SHP77 (cell line): ENCODE data around the gene SEL1L.
A peak's percentile ranks its signal among the peaks of the same experiment; 100 is the strongest.
"Not testable (repeated sequence)": the region's sequence is repeated elsewhere in the genome, so short reads cannot be mapped to it uniquely, and the experiment has no call there.

Experiments
- DNase-seq, 2 experiments: peaks; one replicate each; lab custom pipeline; 2025; lab: John Stamatoyannopoulos, UW

SEL1L gene

DNA sequence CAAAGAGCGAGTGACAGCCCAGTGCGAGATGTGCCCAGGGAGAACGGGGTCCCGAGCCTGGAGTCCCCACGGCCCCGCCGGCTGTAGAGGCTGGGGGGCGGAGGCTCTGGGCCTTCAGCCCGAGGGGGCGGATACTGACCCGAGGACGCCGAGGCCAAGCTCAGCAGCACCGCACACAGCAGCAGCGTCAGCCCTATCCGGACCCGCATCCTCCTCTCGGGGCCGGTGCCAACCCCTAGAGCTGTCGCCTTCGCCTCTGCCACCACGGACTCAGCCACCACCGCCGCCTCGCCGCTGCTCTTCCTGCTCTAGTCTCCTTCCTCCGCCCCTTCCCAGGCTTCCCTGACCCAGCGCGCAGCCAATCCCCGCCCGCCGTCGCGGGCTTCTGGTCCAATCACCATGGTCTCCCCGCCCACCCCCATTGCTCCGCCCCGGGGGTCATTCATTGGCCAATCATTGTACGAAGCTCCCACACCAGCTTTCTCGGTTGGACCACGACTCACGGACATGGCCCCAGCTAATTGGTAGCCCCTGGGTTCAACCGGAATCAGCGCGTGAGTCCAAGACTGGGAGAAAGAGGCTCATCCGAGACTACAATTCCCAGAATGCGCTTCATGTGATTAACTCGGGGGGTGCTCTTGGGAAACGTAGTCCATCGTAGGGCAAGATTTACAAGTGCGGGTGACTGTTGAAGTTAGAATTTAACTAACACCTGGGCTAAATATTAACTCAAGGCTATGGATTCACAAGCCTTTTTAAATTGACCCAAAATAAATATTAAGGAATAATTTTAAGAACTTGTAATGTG is at the start of gene SEL1L:
Gene SEL1L, minus strand, starts transcription at position 318 of the 808 bp plus-strand sequence. Its CDS starts 109 bp downstream, at position 209.
- DNase-seq = peak; percentile 99

DNA sequence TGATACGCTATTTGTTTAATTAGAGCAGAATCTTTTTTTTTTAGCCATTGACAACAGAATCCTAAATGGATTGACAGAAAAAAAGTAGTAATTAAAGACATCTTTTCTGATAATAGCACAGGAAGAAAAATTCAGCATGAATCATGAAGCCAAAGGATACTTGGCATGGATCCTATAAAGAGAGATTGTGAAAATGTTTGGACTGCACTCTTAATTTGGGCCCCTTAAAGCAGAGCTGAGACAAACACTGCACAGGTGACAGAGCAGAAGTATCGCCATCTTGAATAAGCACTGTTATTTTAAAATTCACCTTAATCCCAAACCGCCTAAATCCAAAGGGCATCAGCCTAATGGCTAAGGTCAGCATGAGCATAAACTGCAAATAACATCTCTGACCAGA is 48.8 kb upstream of the SEL1L start:
- no peak for DNase-seq

DNA sequence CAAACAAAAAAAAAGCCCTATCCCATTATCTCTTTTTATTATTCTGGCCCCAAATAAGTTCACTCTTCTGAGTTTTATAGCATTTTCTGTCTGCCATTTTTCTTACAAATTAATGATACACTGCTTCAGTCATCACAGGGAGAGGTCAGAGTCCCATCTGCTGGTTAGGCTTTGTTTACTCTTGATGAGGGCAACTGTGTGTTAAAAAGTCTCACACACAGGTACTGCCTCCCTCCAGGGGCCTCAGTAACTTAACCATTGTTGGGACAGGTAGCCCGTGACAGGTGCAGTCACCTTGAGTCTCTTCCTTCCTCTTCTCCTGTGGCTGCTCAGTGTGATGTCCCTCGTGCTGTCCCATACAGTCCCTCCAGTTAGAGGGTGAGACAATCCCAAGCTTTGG is 45.5 kb upstream of the SEL1L start:
- no peak for DNase-seq

DNA sequence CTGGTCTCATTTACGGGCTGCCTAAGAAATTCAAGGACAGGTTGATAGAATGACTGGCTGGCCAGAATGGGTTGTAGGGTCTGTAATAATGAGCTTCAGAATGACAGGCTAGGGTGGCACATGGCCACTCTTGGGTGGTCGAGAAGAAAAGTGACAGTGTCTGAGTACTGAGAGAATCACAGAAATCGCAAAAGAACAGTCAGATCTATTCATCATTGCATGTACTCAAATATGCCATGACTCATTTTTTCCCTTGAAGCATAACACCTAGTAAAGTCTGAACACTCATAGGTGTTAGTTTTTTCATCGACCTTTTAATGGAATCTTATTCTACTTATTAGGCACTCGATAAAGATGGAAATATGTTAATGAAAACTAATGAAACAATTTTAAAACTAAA is 37.8 kb upstream of the SEL1L start:
- DNase-seq = no peak

DNA sequence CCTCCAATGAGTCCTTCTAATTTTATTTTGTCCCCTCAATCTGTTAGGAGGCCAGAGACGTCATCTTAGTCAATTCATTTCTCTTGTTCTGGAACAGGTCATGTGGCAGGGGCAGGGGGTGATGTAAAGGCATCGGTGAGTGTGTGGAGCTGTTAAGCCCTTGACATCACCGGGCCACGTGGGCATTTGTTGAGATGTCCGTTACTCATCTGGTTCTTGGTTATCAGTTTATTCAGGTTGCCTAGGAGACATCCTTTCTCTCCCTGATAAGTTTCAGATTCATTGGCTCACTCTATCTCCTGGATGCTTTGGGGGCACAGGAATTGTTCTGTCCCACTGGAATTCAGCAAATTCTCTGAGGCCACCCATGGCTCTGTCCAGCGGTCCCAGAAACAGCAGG is 33.6 kb upstream of the SEL1L start:
- no peak for DNase-seq

DNA sequence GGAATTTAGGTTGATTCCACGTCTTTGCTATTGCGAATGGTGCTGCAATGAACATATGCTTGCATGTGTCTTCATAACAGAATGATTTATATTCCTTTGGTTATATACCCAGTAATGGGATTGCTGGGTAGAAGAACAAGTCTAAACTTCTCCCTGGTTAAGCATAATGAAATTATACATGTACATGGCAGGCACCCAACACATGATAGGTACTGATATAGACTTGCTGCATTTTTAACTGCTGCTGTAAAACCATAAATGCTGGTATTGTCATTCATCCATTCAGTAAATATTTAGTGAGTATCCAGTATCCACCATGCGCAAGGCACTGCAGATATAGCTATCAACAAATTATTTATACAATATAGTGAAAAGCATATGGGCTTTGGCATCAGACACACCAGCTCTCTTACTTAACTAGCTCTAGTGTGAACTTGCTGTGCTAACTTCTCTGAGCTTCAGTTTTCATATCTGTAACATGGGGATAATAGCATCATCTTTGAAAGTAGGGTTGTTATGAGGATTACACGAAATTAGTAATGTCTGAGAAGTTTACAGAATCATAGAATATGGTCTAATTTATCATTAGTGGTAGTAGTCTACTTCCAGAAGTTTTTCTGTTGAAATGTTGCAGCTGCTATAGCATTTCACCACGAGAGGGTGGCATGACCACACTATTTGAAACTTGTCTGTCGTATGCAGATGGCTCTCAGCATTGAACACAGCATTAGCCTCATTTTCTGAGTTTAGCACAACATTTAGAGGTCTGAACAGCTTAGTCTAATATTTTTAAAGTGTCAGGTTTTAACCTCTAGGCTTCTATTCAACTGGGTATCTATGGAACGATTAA is 32.0 kb upstream of the SEL1L start:
- DNase-seq = peak in 1 of 2 experiments; percentile 47

DNA sequence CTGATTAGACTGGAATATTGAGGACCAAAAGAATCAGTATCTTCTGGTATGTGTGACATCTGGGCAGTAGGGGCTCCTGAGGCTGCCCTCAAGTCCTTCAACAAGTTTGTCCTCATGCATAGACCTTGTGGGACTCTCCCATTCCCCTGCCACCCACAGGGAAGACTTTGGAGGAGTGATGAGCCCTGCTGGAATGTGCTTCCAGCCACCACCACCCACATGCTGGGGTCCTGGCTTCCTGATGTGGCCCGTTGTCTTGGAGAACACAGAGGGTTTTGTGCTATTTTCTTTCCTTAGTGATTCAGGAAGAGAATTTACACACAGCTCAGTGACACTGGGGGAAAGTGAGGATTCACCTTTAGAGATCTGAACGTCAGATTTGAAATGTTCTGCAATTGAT is 29.2 kb upstream of the SEL1L start:
- no peak for DNase-seq

DNA sequence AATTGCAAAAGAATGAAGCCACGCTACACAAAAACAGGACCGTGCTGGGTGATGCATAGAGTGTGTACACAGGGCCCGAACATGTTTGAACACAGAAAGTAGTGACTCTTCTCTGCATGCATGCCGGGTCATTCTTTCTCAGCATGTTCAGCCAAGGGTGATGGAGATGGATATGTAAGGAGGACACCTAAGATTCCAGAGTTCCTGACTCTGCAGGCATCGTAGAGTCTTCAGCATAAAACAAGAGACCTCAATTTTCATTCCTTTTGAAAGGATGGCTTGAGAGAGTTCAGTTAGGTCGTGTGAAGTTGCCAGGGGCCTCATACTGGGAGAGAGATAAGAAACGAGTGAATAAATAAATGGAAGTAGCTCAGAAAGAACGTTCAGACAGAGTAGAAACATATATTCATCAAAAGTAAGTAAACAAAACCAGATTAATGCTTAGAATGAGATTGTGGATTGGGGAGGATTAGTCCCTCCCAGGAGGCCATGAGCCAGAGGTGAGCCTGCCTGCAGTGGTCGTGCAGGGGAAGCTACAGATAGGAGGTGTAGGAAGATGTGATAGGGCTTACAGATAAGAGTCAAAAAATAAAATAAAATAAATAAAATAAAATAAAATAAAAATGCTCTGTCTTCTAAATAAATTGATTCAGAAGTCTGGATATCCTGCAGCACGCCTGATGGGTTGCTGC is 27.6 kb upstream of the SEL1L start:
- no peak for DNase-seq

DNA sequence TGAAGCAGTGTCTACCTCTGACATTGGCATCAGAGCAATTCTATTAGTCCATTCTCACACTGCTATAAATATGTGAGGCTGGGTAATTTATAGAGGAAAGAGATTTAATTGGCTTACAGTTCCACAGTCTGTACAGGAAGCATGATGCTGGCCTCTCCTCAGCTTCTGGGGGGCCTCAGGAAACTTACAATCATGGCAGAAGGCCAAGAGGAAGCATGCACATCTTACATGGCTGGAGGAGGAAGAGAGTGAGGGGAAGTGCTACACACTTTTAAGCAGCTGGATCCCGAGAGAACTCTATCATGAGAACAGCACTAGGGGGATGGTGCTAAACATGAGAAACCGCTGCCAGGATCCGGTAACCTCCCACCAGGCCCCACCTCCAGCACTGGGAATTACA is 25.7 kb upstream of the SEL1L start:
- DNase-seq = no peak

DNA sequence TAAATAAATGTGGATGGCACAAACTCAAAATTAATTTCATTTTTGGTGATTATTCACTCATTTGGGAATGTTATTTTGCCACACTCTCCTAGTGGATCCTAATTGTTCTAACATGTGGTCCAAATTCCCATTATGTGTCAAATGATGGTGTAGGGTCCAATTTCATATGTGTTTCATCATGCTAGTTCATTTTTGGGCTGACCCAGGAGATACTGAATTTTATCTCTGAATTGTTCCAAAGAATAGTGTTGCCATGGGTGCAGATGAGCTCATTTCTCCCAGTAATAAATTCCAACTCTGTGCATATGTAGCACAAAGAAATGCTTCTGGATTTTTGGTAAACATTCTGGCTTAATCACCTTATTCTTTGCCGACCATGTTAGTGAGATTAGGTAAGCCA is 23.5 kb upstream of the SEL1L start:
- no peak for DNase-seq

DNA sequence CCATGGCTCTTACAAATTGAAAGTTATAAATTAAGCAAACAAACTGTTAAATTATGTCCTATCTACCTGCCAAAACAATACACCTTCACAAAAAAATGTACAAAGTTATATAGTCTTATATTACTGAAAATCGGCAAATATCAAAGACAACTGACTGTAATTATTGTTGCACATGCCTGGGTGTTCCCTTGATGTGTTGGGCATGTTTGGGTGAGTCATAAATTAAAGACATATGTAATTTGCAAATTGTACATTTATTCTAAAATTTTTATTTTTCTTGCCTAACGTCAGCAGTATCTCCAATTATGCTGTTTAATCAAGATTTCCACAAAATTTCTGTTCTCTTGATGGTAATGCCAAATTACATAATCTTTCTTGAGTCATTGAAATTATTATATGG is 22.0 kb upstream of the SEL1L start:
- no peak for DNase-seq

DNA sequence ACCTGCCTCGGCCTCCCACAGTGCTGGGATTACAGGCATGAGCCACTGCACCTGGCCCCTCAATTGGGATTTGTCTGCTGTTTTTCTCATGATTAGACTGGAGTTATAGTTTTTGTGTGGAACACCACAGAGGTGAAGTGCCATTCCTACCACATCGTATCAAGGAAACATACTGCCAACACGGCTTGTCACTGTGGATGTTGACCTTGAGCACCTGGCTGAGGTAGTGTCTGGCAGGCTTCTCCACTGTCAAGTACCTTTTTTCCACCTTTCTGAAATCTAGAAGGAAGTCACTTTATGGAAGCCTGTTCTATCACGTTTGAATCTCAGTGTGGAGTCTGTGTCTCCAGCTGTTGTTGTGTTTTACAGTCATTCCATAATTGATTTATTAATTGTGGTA is 21.4 kb upstream of the SEL1L start:
- no peak for DNase-seq

DNA sequence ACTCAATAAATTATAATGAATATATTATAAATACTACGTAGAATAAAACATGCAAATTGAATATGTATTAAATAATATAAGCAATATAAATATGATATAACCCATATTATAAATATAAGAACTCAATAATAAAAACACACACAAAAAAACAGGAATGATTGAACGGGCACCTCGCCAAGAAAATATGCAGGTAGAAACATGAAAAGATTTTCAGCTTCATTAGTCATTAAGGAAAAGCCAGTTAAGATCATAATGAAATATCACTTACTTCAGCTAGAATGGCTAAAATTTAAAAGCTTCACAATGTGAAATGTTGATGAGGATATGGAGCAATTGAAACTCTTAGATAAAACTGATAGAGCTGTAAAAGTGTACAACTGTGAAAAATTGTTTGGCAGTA is 17.8 kb upstream of the SEL1L start:
- no peak for DNase-seq

DNA sequence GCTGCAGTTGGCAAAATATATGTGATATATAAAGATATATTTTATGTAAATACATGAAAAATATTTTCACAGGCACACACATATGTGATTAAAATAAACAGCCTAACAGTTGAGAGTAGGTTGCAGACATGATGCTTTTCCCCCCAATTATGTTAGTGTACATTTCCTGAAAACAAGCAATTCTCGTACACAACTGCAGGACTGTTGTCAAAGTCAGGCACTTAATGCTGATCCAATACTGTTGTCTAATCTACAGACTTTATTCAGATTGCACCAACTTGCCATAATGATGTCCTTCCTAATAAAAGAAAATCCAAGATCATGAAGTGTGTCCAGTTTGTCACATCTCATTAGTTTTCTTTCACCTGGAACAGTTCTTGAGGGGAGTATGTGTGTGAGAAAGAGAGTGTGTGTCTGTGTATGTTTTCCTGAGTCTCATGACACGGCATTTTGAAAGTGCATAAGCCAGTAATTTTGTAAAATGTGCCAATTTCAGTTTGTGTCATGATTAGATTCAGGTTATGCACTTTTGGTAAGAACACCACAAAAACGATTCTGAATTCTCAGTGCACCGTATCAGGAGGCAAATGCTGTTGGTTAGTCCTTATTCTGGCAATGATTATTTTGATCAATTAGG is 16.5 kb upstream of the SEL1L start:
- no peak for DNase-seq

DNA sequence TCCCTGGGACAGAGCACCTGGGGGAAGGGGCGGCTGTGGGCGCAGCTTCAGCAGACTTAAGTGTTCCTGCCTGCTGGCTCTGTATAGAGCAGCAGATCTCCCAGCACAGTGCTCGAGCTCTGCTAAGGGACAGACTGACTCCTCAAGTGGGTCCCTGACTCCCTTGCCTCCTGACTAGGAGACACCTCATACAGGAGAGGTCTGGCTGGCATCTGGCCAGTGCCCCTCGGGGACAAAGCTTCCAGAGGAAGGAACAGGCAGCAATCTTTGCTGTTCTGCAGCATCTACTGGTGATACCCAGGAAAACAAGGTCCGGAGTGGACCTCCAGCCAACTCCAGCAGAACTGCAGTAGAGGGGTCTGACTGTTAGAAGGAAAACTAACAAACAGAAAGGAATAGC is 7.6 kb upstream of the SEL1L start:
- not testable (repeated sequence) for DNase-seq

DNA sequence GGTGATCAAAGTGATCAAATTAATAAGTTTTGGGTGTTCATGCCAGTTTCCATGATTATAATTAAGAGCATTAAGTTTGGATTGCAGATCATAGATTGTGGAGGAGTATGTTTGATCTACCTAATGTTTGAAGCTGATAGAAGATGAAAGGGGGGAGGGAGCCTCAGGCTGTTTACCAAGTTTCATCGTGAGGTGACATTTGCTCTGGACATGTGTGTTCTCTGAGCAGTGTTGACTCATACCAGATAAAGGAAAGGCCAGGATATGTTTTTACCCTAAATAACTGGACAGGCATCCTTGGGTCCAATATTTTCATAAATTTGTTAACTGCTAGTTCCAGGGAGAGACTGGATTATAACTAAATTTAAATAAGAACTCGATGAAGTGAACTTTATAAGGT is 3.5 kb upstream of the SEL1L start:
- no peak for DNase-seq

DNA sequence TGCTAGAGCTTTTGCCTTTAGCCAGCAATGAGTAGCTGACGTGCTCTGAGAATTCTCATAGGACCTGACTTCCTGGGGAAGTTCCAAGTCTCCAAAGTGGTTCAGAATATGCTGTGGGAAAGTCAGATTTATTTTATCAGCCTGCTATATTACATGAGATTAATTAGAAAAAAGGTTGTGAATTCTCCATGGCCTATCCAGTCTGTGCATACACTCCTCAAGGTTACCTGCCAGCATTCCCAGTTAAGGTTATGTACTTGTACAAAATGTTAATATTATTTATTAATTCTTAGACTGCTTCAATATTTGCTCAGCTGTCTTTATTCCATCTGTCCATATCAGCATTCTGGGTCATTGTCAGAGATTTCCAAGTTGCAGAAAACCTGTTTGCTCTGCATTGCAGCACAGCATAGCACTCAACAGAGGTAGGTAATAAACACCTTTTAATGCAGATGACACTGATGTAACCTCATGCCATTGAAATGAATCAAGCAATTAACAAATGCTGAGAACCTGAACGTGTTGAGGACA is 2.7 kb upstream of the SEL1L start:
- no peak for DNase-seq

DNA sequence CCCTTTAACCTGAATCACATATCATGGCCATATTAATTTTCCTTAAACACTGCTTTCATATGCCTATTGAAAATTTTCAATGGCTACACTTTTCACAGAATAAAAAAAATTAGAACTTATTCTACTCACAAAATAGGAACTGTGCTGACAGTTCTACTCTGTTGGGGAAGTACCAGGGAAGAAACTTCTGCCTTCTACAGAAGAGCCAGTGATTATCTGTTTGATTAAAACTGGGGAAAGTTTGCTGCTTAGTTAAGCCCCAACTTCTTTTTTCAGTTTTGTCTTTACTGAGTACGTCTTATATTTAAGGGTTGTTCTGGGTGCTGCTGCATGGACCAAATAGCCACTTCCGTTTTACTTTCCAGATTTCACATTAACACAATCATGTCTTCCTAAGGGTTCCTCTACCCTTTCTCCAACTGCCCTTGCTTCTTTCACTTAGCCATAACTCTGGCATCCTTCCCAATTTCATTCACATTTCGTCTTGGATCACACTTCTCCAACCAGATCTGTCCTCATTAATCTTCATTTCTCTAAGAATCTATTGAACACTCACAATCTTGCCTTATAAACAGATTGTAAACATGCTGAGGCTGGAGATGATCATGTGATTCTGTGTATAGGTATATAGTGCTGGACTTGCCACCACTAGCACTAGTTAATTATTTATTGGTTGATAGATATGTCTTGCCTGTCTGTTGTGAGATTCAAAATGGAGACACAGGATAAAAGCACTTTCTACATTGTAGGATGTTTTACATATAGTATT is 1.9 kb upstream of the SEL1L start:
- no peak for DNase-seq

DNA sequence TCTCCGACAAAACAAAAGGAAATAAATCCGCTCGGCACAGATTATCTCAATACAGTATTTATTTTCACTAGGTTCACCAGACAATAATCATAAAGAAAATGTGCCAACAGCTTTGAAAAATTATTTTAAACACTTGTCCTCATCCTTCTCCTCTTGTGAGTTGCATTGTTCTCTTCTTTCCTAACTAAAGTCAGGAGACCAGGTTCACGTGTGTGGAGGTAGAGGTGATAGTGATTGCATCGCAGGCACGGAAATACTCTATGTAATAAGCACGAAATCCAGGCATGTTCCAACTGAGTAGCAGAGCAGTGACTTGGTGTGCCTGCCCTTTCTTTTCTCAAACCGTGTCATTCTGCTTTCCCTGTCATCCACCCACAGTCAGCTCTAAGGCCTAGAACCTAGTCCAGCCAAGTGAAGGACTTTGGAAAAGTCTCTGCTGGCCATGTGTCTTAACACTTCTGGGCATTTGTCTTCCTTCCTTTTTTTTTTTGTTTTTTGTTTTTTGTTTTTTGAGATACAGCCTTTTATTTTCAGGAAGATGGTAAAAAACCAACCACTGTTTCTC is 939 bp upstream of the SEL1L start:
- DNase-seq = no peak

DNA sequence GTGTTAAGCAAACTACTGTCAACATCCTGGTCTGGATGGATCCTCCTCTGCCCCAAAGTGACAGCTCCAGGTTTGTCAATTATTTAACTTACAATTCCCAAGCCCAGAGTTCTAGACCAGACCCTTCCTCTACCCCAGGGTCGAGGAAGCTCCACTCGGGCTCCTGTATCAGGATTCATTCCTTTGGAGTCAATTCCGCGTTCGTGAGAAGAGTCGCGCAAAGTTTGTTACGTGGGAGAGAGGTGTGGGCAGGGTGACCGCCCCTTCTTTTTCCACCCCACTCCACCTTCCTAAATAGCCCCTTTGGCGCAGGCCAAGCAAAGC is 479 bp downstream of the SEL1L start:
- DNase-seq = no peak

DNA sequence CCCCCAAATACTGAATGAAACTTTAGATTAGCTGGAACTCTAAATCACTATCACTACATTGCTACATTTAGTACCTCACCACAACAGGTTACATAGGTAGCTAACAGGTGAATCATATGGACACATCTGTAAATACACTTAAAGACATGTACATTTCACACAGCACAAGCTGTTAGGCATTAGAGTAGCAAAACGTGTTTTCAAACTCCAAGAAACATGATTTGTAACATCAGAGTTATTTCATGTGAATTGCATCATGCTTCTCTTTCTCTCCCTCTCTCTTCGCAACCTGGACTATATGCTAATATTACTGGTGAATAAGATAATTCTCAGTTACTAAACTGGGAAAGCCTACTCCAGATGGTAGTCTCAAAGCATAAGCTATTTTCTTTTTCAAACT is 4.3 kb downstream of the SEL1L start:
- DNase-seq = no peak
